HepG2 (cell line): ENCODE measurements around the gene PCYT2. TPM values are rescaled to one million over a fixed set of nuclear protein-coding genes. Genes with fewer than 3 reads are reported as not detected.

Experiments
- DDIT3 ChIP-seq: sonication (generic); formaldehyde crosslinking; IDR thresholded peaks from 2 replicates; pipeline ENCODE4 v1.4.0; 2020; ENCODE audit warnings: mild to moderate bottlenecking, missing genetic modification reagents
- DNMT1 ChIP-seq: sonication (generic); formaldehyde crosslinking; IDR thresholded peaks from 2 replicates; pipeline ENCODE4 v1.5.1; 2020; ENCODE audit warnings: mild to moderate bottlenecking, missing genetic modification reagents
- KDM3A ChIP-seq: IDR thresholded peaks from 2 replicates; pipeline ENCODE4 v1.6.1; 2018; ENCODE audit warnings: low read depth, missing compliant biosample characterization
- NONO ChIP-seq, 2 experiments: fragments of 450-650 bp in 1 of 2; sonication (generic) in 1 of 2; formaldehyde crosslinking in 1 of 2; IDR thresholded peaks in 1 of 2; conservative IDR thresholded peaks in 1 of 2; 2 replicates each; pipeline versions ENCODE4 v1.6.1 to v1.8.0; 2017 to 2022; ENCODE audit warnings: mild to moderate bottlenecking in 1 of 2, missing genetic modification reagents in 1 of 2, moderate library complexity in 1 of 2
- RBM22 ChIP-seq: fragments of 200-400 bp; formaldehyde crosslinking; optimal IDR thresholded peaks from 2 replicates; pipeline ENCODE3; 2017; ENCODE audit warnings: mild to moderate bottlenecking, low read length, moderate library complexity
- SOX5 ChIP-seq: IDR thresholded peaks from 2 replicates; pipeline ENCODE4 v1.6.1; 2016; ENCODE audit warnings: borderline replicate concordance
- TAF15 ChIP-seq: fragments of 200-400 bp; formaldehyde crosslinking; IDR thresholded peaks from one replicate; pipeline ENCODE4 v1.6.1; 2018; ENCODE audit warnings: mild to moderate bottlenecking, low read depth, low read length; ENCODE audit not compliant: poor library complexity, severe bottlenecking
- TFDP2 ChIP-seq: sonication (generic); formaldehyde crosslinking; IDR thresholded peaks from 2 replicates; pipeline ENCODE4 v1.4.0; 2020; ENCODE audit warnings: missing genetic modification reagents
- THAP8 ChIP-seq: sonication (generic); formaldehyde crosslinking; IDR thresholded peaks from 2 replicates; pipeline ENCODE4 v1.5.1; 2020; ENCODE audit warnings: missing genetic modification reagents, mild to moderate bottlenecking, borderline replicate concordance
- USF2 ChIP-seq, 2 experiments: sonication (generic) in 1 of 2; formaldehyde crosslinking in 1 of 2; IDR thresholded peaks; 2 replicates each; pipeline versions ENCODE4 v1.5.1 to v1.6.1; 2011 to 2020; ENCODE audit warnings: borderline replicate concordance in 1 of 2, low read depth in 1 of 2, low read length in 1 of 2, mild to moderate bottlenecking in 1 of 2, missing genetic modification reagents in 1 of 2, moderate library complexity in 1 of 2
- ZBTB33 ChIP-seq: sonication (generic); formaldehyde crosslinking; IDR thresholded peaks from 2 replicates; pipeline ENCODE4 v1.4.0; 2020; ENCODE audit warnings: missing genetic modification reagents
- ZFYVE20 ChIP-seq: sonication (generic); formaldehyde crosslinking; IDR thresholded peaks from 2 replicates; pipeline ENCODE4 v1.8.0; 2023; ENCODE audit warnings: low read depth, mild to moderate bottlenecking, moderate library complexity, missing genetic modification reagents, borderline replicate concordance
- ZNF264 ChIP-seq: sonication (generic); formaldehyde crosslinking; IDR thresholded peaks from 2 replicates; pipeline ENCODE4 v1.4.0; 2020; ENCODE audit warnings: missing genetic modification reagents
- ZNF326 ChIP-seq: sonication (generic); formaldehyde crosslinking; IDR thresholded peaks from 2 replicates; pipeline ENCODE4 v1.4.0; 2020; ENCODE audit warnings: missing genetic modification reagents, borderline replicate concordance
- ZNF350 ChIP-seq: sonication (generic); formaldehyde crosslinking; IDR thresholded peaks from 2 replicates; pipeline ENCODE4 v1.4.0; 2020; ENCODE audit warnings: mild to moderate bottlenecking, low read depth, missing genetic modification reagents, borderline replicate concordance
- ZNF670 ChIP-seq: sonication (generic); formaldehyde crosslinking; IDR thresholded peaks from 2 replicates; pipeline ENCODE4 v1.8.0; 2022; ENCODE audit warnings: mild to moderate bottlenecking, missing genetic modification reagents, borderline replicate concordance
- ZNF770 ChIP-seq: sonication (generic); formaldehyde crosslinking; IDR thresholded peaks from 2 replicates; pipeline ENCODE4 v1.5.0; 2020; ENCODE audit warnings: mild to moderate bottlenecking, missing genetic modification reagents
- polyA plus RNA-seq, 8 experiments: library from polyadenylated mRNA; depleted of rRNA in 3 of 8; stranded (reverse) in 7 of 8; unstranded in 1 of 8; fragments of >200 nt; fragmentation: Illumina TruSeq in 4 of 8; extraction: Trizol in 4 of 8; gene quantifications; 2 replicates each; pipeline versions ENCODE4 v1.2.1 to v1.2.3, GENCODE V29; 2011 to 2016; ENCODE audit warnings: low read depth in 4 of 8, missing spikeins in 1 of 8, mixed read lengths in 1 of 8; ENCODE audit not compliant: insufficient read depth in 1 of 8
- total RNA-seq, 5 experiments: library from RNA; depleted of rRNA; stranded (reverse); fragments of >200 nt; fragmentation: Illumina TruSeq; extraction: Trizol; gene quantifications; 2 replicates each; pipeline ENCODE4 v1.2.3, GENCODE V29; 2016; ENCODE audit warnings: low read depth in 1 of 5

PCYT2 gene
- total and polyA plus RNA-seq, 2 of the 13 experiments (the other 11 are each of a cell fraction or from before 2014, with no cell fraction given) = 147 to 297 TPM

GRCh38 chr17:81956607-81957589, 45.7 kb upstream of the PCYT2 start (continued):
- no peak for TF ChIP-seq ZNF770 (CRISPR knock-in tag)
- TF ChIP-seq TFDP2 (CRISPR knock-in tag) = no peak
- no peak for TF ChIP-seq SOX5 (CRISPR knock-in tag)
- TF ChIP-seq ZFYVE20 (CRISPR knock-in tag) = no peak
- no peak for TF ChIP-seq NONO (IDR thresholded peaks at IDR 0.05)
- 0 out of 2 replicates have a peak, but pooled peaks have one; percentile 30 for TF ChIP-seq NONO (CRISPR knock-in tag; conservative IDR thresholded peaks at IDR 0.05)
- TF ChIP-seq ZNF350 (CRISPR knock-in tag) = no peak
- no peak for TF ChIP-seq TAF15
- TF ChIP-seq THAP8 (CRISPR knock-in tag) = no peak
- peak; percentile 62; the same call in 1 of the 2 replicates for TF ChIP-seq DNMT1 (CRISPR knock-in tag)
- TF ChIP-seq ZBTB33 (CRISPR knock-in tag) = peak; percentile 60; the same call in 1 of the 2 replicates
- no peak for TF ChIP-seq KDM3A (CRISPR knock-in tag)
- no peak for TF ChIP-seq DDIT3 (CRISPR knock-in tag)
- no peak for TF ChIP-seq USF2 (IDR thresholded peaks at IDR 0.05; ENCODE audit: low read depth, low read length)
- no peak for TF ChIP-seq USF2 (CRISPR knock-in tag; IDR thresholded peaks at IDR 0.05; ENCODE audit: borderline replicate concordance)
- no peak for TF ChIP-seq ZNF264 (CRISPR knock-in tag)
- peak; percentile 85 for TF ChIP-seq RBM22
- peak; percentile 41; the same call in 1 of the 2 replicates for TF ChIP-seq ZNF326 (CRISPR knock-in tag)
- TF ChIP-seq ZNF670 (CRISPR knock-in tag) = no peak
